ENCODE measurements around the gene MRPS31.
"Not testable (repeated sequence)": the region's sequence is repeated elsewhere in the genome, so short reads cannot be mapped to it uniquely, and the experiment has no call there.

MRPS31 gene

DNA sequence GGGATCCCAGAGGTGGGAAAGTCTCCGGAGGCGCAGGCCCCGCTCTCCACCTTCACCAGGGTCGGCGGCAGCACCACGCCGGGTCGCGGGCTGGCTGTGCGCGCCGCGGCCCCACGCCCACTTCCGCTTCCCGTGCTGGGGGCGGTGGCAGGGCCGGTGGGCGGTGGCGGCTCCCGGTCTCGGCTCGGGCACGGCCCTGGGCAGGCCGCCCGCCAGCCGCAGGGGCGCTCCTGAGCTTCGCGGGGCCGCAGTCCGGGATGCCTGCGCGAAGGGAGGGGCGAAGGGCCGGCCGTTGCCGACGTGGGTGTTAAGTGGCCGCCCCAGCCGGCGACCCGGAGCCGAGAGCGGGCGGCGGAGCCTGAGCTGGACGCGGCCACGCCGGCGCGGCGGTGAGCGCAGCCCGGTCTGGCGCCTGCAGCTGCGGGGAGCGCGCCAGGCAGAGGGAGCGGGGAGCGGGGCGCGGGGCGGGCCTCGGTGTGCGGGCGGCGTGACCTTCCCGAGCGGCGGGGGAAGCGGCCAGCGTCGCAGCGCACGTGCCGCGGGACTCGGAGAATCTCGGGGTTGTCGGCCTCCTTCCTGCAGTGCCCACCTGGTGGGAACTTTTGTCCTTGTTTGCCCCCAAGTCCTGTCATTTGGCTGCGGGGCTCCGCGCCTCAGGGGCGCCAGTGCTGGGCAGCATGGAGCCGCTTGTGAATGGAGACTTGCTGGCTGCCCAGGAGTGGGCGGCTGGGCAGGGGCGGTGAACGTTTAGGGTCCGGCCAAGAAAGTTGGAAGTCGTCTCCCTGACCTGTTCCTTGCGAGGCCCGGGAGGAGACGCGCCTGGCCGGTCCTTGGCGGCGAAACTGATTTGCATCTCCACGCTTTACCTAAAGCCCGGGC is 18.5 kb upstream of the MRPS31 start, which contains the start of gene SLC25A15:
TSS of gene SLC25A15 (plus strand) at position 337 of the 879 bp plus-strand sequence. CDS start 3,616 bp downstream, outside the sequence.
- peak; percentile 53 to 59 for DNase-seq (ENCODE audit: low read depth in 2 of 2)

DNA sequence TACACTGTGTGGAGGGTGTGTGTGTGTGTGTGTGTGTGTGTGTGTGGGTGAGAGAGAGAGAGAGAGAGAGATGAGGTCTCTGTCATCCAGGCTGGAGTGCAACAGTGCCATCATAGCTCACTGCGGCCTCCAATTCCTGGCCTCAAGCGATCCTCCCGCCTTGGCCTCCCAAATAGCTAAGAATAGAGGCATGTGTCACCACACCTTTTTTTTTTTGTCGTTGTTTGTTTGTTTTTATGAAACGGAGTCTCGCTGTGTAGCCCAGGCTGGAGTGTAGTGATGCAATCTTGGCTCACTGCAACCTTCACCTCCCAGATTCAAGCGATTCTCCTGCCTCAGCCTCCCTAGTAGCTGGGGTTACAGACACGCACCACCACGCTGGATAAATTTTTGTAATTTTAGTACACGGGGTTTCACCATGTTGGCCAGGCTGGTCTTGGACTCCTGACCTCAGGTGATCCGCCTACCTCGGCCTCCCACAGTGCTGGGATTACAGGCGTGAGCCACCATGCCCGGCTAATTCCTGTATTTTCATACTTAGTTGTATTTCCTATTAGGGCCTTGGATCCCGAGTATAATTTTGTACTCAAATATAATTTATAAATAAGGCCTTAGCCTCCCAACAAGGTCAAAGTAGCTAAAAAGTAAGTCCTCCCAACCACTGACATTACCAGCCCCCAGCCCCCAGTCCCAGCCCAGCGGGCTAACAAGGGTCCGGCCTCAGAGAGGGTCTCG is 17.7 kb upstream of the MRPS31 start:
- DNase-seq (ENCODE audit: low read depth in 2 of 2) = not testable (repeated sequence)

DNA sequence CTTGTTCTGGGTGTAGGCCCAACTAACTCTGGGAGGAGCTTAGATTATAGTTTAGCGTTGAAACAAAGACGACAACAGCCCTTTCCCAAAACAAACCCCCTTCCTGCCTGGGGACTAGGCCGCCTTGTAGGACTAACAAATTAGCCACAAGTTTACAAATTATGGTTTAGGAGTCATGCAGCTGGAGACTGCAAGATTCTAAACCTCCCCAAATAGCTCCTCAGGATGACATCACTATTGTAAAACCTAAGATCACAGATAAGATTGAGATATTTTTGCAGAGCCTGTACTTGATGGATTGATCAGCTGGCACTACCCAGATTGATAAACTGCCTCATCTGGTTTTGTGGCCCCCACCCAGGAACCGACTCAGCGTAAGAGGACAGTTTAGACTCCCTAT is 16.1 kb upstream of the MRPS31 start:
- no peak for DNase-seq (ENCODE audit: low read depth in 2 of 2)

- no peak for DNase-seq (ENCODE audit: low read depth in 2 of 2)
These were observed 15.6 kb upstream of the MRPS31 start for GRCh38 chr13:40786568-40786996.

DNA sequence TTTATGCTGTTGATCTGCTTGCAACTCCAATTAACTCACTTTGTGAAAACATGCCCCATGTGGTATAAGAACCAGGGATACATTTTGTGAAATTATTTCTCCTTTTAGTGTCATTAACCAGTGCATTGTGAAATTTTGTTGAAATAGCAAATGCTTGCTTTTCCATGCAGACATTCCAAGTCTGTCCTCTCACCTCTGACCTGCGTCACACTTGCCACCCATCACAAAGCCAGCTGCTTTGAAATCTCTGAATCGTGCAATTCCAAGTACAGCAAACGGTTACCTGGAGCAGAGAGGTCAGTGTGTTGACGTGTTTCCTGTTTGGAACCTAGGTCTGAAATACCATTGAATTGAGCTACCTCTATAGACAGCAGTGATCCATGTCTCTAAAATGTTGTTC is 13.6 kb upstream of the MRPS31 start:
- no peak for DNase-seq (ENCODE audit: low read depth in 2 of 2)

- not testable (repeated sequence) for DNase-seq (ENCODE audit: low read depth in 2 of 2)
These were observed 12.0 kb upstream of the MRPS31 start for GRCh38 chr13:40782971-40783370.

GRCh38 chr13:40781717-40782116 is 10.7 kb upstream of the MRPS31 start:
- DNase-seq (ENCODE audit: low read depth in 2 of 2) = no peak

DNA sequence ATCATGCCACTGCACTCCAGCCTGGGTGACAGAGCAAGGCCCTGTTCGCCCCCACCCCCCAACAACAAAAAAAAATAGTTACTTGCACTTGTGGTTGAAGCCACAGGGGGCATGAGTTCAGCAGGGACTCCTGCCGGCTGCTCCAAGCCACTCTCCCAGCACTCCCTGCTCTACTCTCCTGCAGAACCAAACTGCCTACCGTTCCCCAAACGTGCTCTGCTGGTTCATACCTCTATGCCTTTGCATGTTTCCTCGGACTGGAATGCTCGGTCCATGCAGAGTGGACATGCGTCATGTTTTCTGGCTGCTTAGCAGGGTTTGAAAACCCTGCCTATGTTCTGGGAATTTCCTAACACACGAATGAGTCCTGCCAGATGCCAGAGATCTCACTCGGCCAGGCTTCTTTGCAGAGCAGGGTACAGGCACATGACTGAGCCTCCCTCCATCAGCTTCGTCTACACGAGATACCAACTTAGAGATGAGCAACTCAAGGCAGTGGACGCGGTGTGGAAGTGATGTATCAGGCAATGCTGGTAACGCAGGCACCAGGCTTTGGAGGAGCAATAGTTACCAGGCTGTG is 9.9 kb upstream of the MRPS31 start:
- DNase-seq (ENCODE audit: low read depth in 2 of 2) = no peak

DNA sequence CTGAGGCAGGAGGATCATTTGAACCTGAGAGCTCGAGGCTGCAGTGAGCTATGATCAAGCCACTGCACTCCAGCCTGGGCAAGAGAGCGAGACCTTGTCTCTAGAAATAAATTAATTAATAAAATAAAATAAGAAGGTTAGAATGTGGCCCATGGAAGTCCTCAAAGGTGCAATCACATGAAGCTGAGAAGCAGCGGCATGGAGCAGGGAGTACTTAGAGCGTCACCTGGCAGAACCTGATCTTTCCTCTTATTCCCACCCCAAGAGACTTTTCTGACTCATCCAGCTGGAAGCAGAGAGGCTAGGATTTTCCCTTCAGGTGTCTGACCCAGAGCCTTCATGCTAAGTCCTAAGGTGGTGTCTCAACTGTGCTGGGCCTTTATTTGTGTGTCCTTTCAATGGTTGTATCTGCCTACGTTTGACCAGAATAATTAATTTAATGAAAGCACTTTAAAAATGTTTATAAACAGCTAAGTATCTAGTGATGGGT is 8.9 kb upstream of the MRPS31 start:
- no peak for DNase-seq (ENCODE audit: low read depth in 2 of 2)

DNA sequence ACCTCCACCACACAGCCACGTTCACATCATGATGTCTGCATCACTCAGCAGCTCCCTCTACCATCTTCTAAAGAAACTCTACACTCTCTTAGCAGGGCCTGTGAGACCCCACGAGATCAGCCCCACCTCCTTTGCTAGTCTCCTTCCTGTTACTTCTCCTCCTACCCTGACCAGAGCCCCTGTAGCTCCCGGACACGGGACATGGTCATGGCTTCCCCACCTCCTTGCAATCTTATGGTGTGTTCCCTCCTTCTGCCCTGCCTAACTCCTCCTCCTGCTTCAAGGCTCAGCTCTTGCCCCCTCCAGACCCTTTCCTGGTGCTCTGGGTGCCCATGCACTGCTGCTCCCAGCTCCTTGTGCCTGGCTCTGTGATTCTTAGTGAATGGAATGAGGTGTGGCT is 8.1 kb upstream of the MRPS31 start:
- DNase-seq (ENCODE audit: low read depth in 2 of 2) = no peak

GRCh38 chr13:40777809-40778175 is 6.8 kb upstream of the MRPS31 start:
- DNase-seq (ENCODE audit: low read depth in 2 of 2) = no peak

DNA sequence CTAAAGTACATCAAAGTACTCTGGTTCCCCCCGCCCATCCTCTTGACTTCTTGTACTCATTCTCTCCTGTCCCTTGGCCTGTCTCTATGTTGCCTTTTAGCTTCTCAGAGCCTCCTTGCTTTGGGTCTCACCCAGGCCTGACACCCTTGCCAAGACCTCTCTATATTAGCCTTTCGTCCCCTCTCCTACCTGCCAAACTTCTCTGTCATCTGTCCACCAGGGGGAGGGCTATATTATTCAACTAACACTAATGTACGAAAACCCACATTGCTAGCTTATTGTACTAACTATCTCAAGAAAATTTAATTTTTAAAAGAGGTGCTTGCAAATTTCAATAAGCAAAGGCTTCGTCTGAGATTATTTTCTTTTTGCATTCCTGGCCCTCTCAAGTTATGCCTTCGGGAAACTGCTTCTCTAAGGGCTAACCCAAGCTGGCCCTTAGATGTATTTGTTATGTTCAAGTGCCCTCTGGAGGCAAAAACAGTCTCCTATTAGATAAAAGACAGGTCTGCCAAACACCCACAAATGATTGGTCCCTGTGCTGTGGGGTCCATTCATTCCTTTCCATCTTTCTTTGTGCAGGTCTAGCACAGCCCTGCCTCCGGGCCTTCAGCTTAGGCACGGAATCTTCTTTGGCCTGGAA is 6.3 kb upstream of the MRPS31 start:
- no peak for DNase-seq (ENCODE audit: low read depth in 2 of 2)

DNA sequence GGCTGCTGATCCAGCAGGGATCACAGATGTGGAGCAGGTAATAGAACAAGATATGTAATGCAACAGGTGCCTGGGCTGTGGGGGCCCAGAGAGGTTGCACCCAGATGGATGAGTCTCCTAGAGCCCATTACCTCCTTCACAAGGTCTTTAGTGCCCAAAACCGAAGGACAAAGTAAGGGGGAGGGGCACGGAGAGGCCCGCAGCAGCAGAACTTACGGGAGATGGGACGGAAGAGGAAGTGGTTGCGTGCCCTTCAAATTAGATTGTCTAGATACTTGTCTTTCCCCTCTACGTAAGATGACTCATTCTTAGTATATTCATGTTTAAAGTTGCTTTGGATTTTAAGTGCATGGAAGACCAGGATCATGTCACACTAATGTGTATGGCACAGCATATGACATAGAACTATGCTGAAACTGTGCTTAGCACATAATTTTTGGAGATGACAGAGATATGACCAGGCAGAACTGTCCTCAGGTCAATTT is 5.7 kb upstream of the MRPS31 start:
- peak; percentile 20 to 45 for DNase-seq (ENCODE audit: low read depth in 2 of 2)

DNA sequence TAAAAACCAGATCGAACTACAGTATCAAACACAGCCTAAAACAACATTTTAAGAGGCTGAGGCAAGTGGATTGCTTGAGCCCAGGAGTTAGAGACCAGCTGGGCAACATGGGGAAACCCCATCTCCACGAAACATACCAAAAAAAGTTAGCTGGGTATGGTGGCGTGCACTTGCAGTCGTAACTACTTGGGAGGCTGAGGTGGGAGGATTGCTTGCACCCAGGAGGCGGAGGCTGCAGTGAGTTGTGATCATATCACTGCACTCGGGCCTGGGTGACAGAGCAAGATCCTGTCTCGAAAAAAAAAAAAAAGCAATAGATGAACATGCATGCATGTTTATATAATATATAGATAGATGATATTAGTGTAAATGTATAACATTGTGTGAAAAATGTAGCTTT is 5.2 kb upstream of the MRPS31 start:
- no peak for DNase-seq (ENCODE audit: low read depth in 2 of 2)

GRCh38 chr13:40774672-40775071 is 3.7 kb upstream of the MRPS31 start:
- no peak for DNase-seq (ENCODE audit: low read depth in 2 of 2)

DNA sequence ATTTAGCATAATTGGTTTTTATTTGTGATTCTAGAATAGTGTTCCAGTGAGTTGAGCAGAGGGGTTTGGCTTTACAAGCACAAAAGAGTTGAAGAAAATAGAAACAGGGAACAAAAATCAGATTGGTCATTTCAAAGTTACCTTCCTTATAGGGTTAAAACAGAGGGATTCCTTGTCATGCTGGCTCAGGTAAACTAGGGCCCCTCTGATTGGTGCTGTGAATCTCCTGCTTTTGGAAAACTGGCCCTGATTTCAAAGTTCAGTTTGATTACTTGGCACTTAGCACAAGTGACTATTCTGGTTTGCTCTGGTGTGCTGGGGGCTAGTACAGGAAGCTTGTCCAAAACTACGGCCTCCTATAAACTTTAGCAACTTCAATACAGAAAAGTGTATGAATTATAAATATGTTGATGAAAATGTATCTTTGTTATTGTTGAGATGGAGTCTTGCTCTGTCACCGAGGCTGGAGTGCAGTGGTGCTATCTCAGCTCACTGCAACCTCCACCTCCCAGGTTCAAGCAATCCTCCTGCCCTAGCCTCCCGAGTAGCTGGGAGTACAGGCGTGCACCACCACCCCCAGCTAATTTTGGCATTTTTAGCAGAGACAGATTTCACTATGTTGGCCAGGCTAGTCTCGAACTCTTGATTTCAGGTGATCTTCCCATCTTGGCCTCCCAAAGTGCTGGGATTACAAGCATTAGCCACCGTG is 1.9 kb upstream of the MRPS31 start:
- no peak for DNase-seq (ENCODE audit: low read depth in 2 of 2)

GRCh38 chr13:40770609-40770933 is 419 bp downstream of the MRPS31 start:
- no peak for DNase-seq (ENCODE audit: low read depth in 2 of 2)

DNA sequence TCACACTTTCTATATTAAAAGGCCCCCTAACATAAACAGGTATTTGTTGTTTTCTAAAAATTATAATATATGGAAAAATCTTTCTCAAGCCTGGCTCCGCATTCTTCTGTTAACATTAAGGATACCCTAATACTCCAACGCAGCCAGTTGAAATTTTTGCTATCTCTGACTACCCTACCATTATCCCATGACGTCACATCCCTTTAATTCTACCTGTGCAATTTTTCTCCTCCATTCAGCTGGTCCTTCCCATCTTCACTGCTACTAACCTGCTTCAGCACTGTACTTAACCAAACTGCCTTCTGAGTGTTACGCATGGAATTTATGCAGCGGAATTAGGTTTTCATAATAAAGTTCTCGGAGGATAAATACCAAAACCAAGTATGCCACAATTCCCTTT is 1.0 kb downstream of the MRPS31 start:
- DNase-seq (ENCODE audit: low read depth in 2 of 2) = no peak

DNA sequence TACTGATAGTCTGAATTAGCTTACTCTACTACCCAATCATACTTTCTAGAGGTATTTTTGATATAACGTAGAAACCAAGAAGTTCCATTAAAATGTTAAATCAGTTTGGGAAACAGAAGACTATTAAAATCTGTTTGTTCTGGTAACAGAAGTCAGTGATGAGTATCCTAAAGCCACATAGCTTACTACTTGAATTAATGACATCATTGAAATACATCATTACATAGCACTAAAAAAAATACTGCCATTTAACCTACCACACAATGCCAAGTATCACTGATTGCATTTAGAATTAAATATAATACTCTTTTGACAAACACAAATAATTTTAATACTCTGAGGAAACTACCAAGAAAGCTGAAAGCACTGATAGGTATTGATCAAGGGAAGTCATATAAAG is 5.4 kb downstream of the MRPS31 start:
- no peak for DNase-seq (ENCODE audit: low read depth in 2 of 2)

DNA sequence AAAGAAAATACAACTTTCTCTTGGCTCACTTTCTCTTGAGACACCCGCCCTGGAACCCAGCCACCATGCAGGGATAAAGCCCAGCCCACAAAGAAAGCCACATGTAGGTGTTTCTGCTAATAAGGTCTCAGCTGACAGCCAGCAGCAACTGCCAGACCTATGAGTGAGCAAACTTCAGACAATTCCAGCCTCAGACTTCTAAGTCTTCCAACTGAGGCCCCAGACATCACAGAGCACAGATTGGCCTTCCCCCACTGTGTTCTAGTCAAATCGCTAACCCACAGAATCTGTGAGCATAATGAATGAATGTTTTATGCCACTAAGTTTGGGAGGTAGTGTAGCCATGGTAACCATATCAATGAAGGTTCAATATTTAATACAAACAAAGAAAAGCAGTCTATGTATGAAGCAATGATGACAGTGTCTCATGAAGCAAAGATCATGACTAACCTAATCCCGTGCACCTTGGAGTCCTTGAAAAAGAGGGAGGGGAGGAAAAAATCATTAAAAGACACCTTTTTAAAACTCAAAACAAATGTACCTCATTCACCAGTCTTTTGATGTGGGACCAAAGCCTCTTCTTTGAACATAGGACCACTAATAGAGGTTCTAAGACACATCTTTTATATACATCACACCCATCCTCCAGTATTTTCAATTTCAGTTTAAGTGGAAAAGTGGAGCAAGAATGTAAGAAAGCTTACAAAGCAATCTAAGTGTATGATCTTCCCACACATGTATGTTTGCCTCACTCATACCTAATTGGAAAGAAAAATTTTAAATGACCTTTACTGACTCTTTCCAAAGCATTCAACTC is 6.2 kb downstream of the MRPS31 start:
- no peak for DNase-seq (ENCODE audit: low read depth in 2 of 2)
